ENCODE measurements around the gene CHRM4. TPM values are rescaled to one million over a fixed set of nuclear protein-coding genes. Genes with fewer than 3 reads are reported as not detected.

CHRM4 gene
- total RNA-seq, 1 experiment from 2014 or later = not detected

- Mint-ChIP-seq H3K27me3 (ENCODE audit: unreplicated experiment) (peaks cover 96% of the 10 kb centered on the region), H3K36me3 (ENCODE audit: insufficient read depth, unreplicated experiment) (no peaks in the 10 kb centered on the region), H3K4me1 (ENCODE audit: low read depth, unreplicated experiment) (peaks cover 7% of the 10 kb centered on the region), H3K9me3 (ENCODE audit: low read depth, unreplicated experiment) (no peaks in the 10 kb centered on the region), H3K27ac (ENCODE audit: unreplicated experiment) (no peak overlapping the region), H3K4me3 (ENCODE audit: low read depth, unreplicated experiment) (no peak overlapping the region)
- DNase-seq = no peak
- CTCF ChIA-PET = no interaction called here
- no TSS peak for BruUV-seq (replicated peaks)
- intact Hi-C loops (cut with micrococcal nuclease; ENCODE audit: unreplicated experiment) = no loop called here
- no peak for TF ChIP-seq CTCF (IDR thresholded peaks at IDR 0.05; ENCODE audit: unreplicated experiment)
Measured at GRCh38 chr11:46337626-46338345, 53.8 kb downstream of the CHRM4 start.

- H3K4me3 Mint-ChIP-seq (ENCODE audit: low read depth, unreplicated experiment) = no peak overlapping the region
- CTCF ChIA-PET = no interaction called here
- no peaks in the 10 kb centered on the region for H3K36me3 Mint-ChIP-seq (ENCODE audit: insufficient read depth, unreplicated experiment)
- H3K27ac Mint-ChIP-seq (ENCODE audit: unreplicated experiment) = no peak overlapping the region
- peaks cover 7% of the 10 kb centered on the region for H3K4me1 Mint-ChIP-seq (ENCODE audit: low read depth, unreplicated experiment)
- BruUV-seq (replicated peaks) = no TSS peak
- intact Hi-C loops (cut with micrococcal nuclease; ENCODE audit: unreplicated experiment) = no loop called here
- H3K9me3 Mint-ChIP-seq (ENCODE audit: low read depth, unreplicated experiment) = no peaks in the 10 kb centered on the region
- TF ChIP-seq CTCF (IDR thresholded peaks at IDR 0.05; ENCODE audit: unreplicated experiment) = no peak
- DNase-seq = no peak
- H3K27me3 Mint-ChIP-seq (ENCODE audit: unreplicated experiment) = peaks cover 95% of the 10 kb centered on the region
Measured at GRCh38 chr11:46336563-46337180, 54.9 kb downstream of the CHRM4 start.

- no peak overlapping the region for H3K27ac Mint-ChIP-seq (ENCODE audit: unreplicated experiment)
- no peaks in the 10 kb centered on the region for H3K36me3 Mint-ChIP-seq (ENCODE audit: insufficient read depth, unreplicated experiment)
- no peaks in the 10 kb centered on the region for H3K9me3 Mint-ChIP-seq (ENCODE audit: low read depth, unreplicated experiment)
- intact Hi-C loops (cut with micrococcal nuclease; ENCODE audit: unreplicated experiment) = no loop called here
- peaks cover 95% of the 10 kb centered on the region for H3K27me3 Mint-ChIP-seq (ENCODE audit: unreplicated experiment)
- H3K4me3 Mint-ChIP-seq (ENCODE audit: low read depth, unreplicated experiment) = no peak overlapping the region
- DNase-seq = no peak
- no peak for TF ChIP-seq CTCF (IDR thresholded peaks at IDR 0.05; ENCODE audit: unreplicated experiment)
- H3K4me1 Mint-ChIP-seq (ENCODE audit: low read depth, unreplicated experiment) = peaks cover 7% of the 10 kb centered on the region
- CTCF ChIA-PET = no interaction called here
- BruUV-seq (replicated peaks) = no TSS peak
Measured at GRCh38 chr11:46335890-46336562, 55.5 kb downstream of the CHRM4 start.

- Mint-ChIP-seq H3K9me3 (ENCODE audit: low read depth, unreplicated experiment) (no peaks in the 10 kb centered on the region), H3K36me3 (ENCODE audit: insufficient read depth, unreplicated experiment) (no peaks in the 10 kb centered on the region), H3K4me3 (ENCODE audit: low read depth, unreplicated experiment) (no peak overlapping the region), H3K27me3 (ENCODE audit: unreplicated experiment) (peaks cover 95% of the 10 kb centered on the region), H3K4me1 (ENCODE audit: low read depth, unreplicated experiment) (peaks cover 7% of the 10 kb centered on the region), H3K27ac (ENCODE audit: unreplicated experiment) (no peak overlapping the region)
- CTCF ChIA-PET = no interaction called here
- no TSS peak for BruUV-seq (replicated peaks)
- no peak for DNase-seq
- intact Hi-C loops (cut with micrococcal nuclease; ENCODE audit: unreplicated experiment) = no loop called here
- TF ChIP-seq CTCF (IDR thresholded peaks at IDR 0.05; ENCODE audit: unreplicated experiment) = no peak
Measured at GRCh38 chr11:46335271-46335670, 56.3 kb downstream of the CHRM4 start.
